ENCODE measurements around the gene NOC3L. TPM values are rescaled to one million over a fixed set of nuclear protein-coding genes. Genes with fewer than 3 reads are reported as not detected.

Gene NOC3L
- total and polyA plus RNA-seq, 2 donors (not counting 1 experiment from before 2014, with no cell fraction given): 10.2 to 42.0 TPM

DNA sequence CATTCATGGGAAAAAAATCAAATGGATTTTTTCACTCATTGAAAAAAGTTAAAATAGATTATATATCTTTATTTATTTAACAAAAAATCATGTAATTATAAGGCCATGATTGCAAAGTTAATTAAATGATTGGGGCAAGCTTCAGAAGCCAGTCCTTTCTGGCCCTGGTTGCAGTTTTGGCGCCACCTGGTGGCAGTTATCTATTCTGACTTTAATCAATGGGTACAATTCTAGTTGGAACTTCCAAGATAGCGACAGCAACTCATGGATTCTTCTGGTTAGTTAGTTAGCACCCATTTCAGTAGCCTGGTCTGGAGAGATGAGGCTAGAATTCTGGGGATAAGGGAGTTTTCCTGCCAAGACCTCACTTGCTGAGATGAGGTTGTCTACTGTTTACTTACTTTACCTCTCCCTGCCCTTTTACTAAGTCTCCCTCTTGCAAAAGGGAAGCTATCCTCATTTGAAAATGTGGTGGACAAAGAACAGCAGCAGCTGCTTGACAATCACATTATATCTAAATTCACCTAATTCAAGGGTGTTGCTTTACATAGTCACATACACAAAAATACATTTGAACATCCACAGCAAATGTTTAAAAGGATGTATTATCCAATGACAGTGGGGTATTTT, 42.3 kb downstream of the NOC3L start:
- POLR2A ChIA-PET: interaction anchor here (0.7 kb wide), 1 partner anchor 25 kb away, joined by 4 read pairs; no protein-coding TSS in a partner anchor
- Histone ChIP-seq H4K20me1 (ENCODE audit: control insufficient read depth, insufficient read depth, low read length, poor library complexity, severe bottlenecking) (no peaks in the 10 kb centered on the region), H3K9ac (ENCODE audit: low read length) (no peak overlapping the region), H3K79me2 (ENCODE audit: control insufficient read depth, insufficient read depth, low read length) (no peaks in the 10 kb centered on the region), H3K4me3 (ENCODE audit: control extremely low read depth in 1 of 5, extremely low read depth in 1 of 5, insufficient read depth in 1 of 5, low read depth in 2 of 5, low read length in 4 of 5) (no peak overlapping the region), H3K4me2 (replicated peaks; ENCODE audit: low read depth, low read length, poor library complexity, severe bottlenecking) (no peak overlapping the region), H2AFZ (ENCODE audit: insufficient read depth, low read depth, low read length, poor library complexity, severe bottlenecking) (no peak overlapping the region), H3K27ac (ENCODE audit: low read length in 2 of 2) (no peak overlapping the region), H3K36me3 (replicated peaks in 1 of 2; ENCODE audit: control extremely low read depth in 1 of 2, control insufficient read depth in 1 of 2, extremely low read depth in 1 of 2, insufficient read depth in 2 of 2, low read length in 1 of 2) (peaks cover 0 to 12% of the 10 kb centered on the region in 2 experiments), H3K4me1 (ENCODE audit: control insufficient read depth in 2 of 2, insufficient read depth in 2 of 2, low read length in 2 of 2) (no peaks in the 10 kb centered on the region), H3K27me3 (replicated peaks in 1 of 4; ENCODE audit: control extremely low read depth in 1 of 4, control insufficient read depth in 3 of 4, insufficient read depth in 4 of 4, low read length in 3 of 4) (no peaks in the 10 kb centered on the region), H3K9me3 (ENCODE audit: control extremely low read depth in 1 of 3, control insufficient read depth in 2 of 3, insufficient read depth in 1 of 3, low read length in 2 of 3) (no peaks in the 10 kb centered on the region)
- no peaks in the 10 kb centered on the region for H3K27me3 Mint-ChIP-seq
- ATAC-seq (ENCODE audit: low read depth) (no peak), DNase-seq (peak; percentile 65)
- CTCF ChIA-PET: interaction anchor here (0.5 to 3.6 kb wide), 31 partner anchors 8 to 766 kb away, joined by 3 to 51 read pairs (median 4); partner anchors contain the start of genes FRA10AC1 and NOC3L
- intact Hi-C loops (cut with micrococcal nuclease): loop anchor here (1.0 kb wide), 1 partner anchor 40 kb away; no protein-coding TSS in a partner anchor
- no peak overlapping the region for H3K4me3 Mint-ChIP-seq
- no peak overlapping the region for H3K27ac Mint-ChIP-seq
- TF ChIP-seq EZH2 (IDR thresholded peaks at IDR 0.05; ENCODE audit: borderline replicate concordance, insufficient read depth, low read depth, low read length, poor library complexity, severe bottlenecking): no peak
- TF ChIP-seq, protein P1, sequence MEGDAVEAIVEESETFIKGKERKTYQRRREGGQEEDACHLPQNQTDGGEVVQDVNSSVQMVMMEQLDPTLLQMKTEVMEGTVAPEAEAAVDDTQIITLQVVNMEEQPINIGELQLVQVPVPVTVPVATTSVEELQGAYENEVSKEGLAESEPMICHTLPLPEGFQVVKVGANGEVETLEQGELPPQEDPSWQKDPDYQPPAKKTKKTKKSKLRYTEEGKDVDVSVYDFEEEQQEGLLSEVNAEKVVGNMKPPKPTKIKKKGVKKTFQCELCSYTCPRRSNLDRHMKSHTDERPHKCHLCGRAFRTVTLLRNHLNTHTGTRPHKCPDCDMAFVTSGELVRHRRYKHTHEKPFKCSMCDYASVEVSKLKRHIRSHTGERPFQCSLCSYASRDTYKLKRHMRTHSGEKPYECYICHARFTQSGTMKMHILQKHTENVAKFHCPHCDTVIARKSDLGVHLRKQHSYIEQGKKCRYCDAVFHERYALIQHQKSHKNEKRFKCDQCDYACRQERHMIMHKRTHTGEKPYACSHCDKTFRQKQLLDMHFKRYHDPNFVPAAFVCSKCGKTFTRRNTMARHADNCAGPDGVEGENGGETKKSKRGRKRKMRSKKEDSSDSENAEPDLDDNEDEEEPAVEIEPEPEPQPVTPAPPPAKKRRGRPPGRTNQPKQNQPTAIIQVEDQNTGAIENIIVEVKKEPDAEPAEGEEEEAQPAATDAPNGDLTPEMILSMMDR (IDR thresholded peaks at IDR 0.05): peak; percentile 96
- H3K4me1 Mint-ChIP-seq: no peaks in the 10 kb centered on the region
- H3K9me3 Mint-ChIP-seq (ENCODE audit: insufficient read depth): no peaks in the 10 kb centered on the region
- 38% methylated on average over 2 of the region's 2 CpGs for WGBS (ENCODE audit: insufficient coverage)

DNA sequence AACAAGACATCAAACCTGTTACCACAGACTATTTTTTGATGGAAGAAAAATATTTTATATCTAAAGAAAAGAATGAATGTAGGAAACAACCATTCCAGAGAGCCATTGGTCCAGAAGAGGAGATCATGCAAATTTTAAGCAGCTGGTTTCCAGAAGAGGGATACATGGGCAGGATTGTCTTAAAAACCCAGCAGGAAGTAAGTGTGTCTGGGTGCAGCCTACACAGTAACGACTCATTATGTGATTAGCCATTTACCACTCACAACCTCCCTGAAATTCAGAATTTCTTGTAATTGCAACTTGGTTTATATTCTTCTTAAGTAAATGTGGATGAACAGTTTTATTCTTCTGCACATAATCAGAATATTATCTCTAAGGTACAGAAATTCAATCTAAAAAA, 46.2 kb downstream of the NOC3L start:
- no peak for DNase-seq

More for the DNA sequence above, 46.2 kb downstream of the NOC3L start:
- Histone ChIP-seq H3K9me3 (ENCODE audit: control extremely low read depth in 1 of 3, control insufficient read depth in 2 of 3, insufficient read depth in 1 of 3, low read length in 2 of 3) (no peaks in the 10 kb centered on the region), H3K79me2 (ENCODE audit: control insufficient read depth, insufficient read depth, low read length) (no peaks in the 10 kb centered on the region), H3K27ac (ENCODE audit: low read length in 2 of 2) (no peak overlapping the region), H3K9ac (ENCODE audit: low read length) (no peak overlapping the region), H3K4me1 (ENCODE audit: control insufficient read depth in 2 of 2, insufficient read depth in 2 of 2, low read length in 2 of 2) (no peaks in the 10 kb centered on the region), H3K27me3 (replicated peaks in 1 of 4; ENCODE audit: control extremely low read depth in 1 of 4, control insufficient read depth in 3 of 4, insufficient read depth in 4 of 4, low read length in 3 of 4) (no peaks in the 10 kb centered on the region), H3K4me3 (ENCODE audit: control extremely low read depth in 1 of 5, extremely low read depth in 1 of 5, insufficient read depth in 1 of 5, low read depth in 2 of 5, low read length in 4 of 5) (no peak overlapping the region), H3K36me3 (replicated peaks in 1 of 2; ENCODE audit: control extremely low read depth in 1 of 2, control insufficient read depth in 1 of 2, extremely low read depth in 1 of 2, insufficient read depth in 2 of 2, low read length in 1 of 2) (no peaks in the 10 kb centered on the region), H3K4me2 (replicated peaks; ENCODE audit: low read depth, low read length, poor library complexity, severe bottlenecking) (no peak overlapping the region), H4K20me1 (ENCODE audit: control insufficient read depth, insufficient read depth, low read length, poor library complexity, severe bottlenecking) (no peaks in the 10 kb centered on the region), H2AFZ (ENCODE audit: insufficient read depth, low read depth, low read length, poor library complexity, severe bottlenecking) (no peak overlapping the region)
- ChIA-PET CTCF (no interaction called here), POLR2A (no interaction called here)
- Mint-ChIP-seq H3K9me3 (ENCODE audit: insufficient read depth) (no peaks in the 10 kb centered on the region), H3K27me3 (peaks cover 1% of the 10 kb centered on the region), H3K27ac (no peak overlapping the region), H3K4me1 (no peaks in the 10 kb centered on the region), H3K4me3 (no peak overlapping the region)
- no CpG with 5 or more reads among the region's 1 CpG for WGBS (ENCODE audit: insufficient coverage)
- TF ChIP-seq, protein P1 (IDR thresholded peaks at IDR 0.05): no peak
- no peak for TF ChIP-seq EZH2 (IDR thresholded peaks at IDR 0.05; ENCODE audit: borderline replicate concordance, insufficient read depth, low read depth, low read length, poor library complexity, severe bottlenecking)
- no peak for ATAC-seq (ENCODE audit: low read depth)
- intact Hi-C loops (cut with micrococcal nuclease): no loop called here

All from B cell (primary cell).